GM19193 (cell line): ENCODE data around the gene TUBB.

ENCODE experiments used
- POLR2A ChIP-seq: IDR thresholded peaks from 4 replicates; pipeline ENCODE4 v1.6.1; 2011; ENCODE audit not compliant: insufficient read depth, insufficient read length; ENCODE audit errors: extremely low read depth

Gene TUBB

DNA sequence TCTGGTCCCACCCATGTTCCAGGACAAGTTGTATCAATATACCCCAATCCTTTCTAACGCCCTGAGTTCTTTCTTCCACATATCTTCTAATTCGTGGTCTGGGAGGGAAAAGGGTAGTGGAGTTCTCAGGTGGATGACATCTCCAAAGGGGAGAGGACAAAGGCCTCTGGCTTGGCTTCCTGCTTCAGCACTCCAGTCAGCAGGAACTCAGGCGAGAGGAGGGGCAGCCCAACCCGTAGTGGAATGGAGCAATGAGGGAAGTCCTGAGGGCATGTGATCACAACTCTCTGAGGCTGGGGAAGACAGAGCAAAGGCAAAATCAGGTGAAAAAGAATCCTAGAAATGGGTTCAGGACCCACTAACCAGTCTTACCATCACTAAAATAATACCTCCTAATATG is 19.8 kb upstream of the TUBB start:
- TF ChIP-seq POLR2A: no peak

DNA sequence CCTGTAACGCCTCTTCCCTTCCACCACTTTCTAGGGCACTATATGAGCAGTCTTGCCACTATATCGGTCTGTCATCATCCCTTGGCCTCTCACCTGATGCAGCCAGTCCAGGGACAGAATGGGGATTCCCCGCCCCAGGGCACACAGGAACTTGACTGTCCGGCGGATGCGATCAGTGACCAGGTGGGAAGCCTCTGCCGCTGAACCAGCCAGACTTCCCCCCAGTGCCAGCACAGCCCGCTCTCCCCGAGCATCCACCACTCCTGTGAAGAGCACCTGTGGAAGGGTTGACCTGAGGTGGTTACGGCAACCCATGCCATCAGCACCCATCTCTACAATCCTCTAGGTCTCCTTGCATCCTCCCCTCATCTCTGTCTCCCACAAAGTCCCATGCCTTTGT is 17.1 kb upstream of the TUBB start:
- TF ChIP-seq POLR2A: no peak

DNA sequence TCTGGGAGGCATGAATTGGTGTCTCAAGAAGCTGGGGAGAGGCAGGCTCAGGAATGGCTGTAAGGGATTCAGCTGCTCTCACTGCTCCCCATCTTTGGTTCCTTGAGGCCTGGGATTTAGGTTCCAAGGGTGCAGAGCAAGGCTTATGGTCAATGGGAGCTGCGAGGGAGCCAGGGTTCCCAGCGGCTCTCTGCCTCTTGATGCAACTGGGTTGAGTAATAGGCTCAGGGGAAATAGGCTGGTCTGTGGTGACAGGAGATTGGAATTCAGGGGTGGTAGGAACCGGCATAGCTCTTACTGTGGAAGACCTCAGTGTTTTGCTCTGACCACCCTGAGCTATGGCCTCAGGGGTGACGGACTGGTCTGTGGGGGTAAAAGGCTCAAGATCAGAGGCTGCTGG is 16.3 kb upstream of the TUBB start:
- TF ChIP-seq POLR2A: no peak

DNA sequence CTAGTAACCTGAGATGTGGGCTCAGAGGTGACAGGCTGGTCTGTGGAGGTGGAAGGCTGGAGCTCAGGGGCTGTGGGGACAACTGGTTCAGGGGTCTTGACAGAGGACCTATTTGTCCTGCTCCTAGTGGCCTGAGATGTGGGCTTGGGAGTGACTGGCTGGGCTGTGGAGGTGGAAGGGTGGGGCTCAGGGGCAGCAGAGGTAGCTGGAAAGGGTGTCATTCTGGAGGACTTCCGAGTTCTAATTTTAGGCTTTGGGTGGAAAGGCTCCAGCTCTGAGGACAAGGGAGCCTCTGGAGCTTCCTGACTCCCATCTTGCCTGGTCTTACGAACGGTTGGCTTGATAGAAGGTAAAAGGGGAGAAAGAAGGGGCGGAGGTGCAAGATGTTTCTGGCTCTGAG is 14.5 kb upstream of the TUBB start:
- TF ChIP-seq POLR2A: no peak

DNA sequence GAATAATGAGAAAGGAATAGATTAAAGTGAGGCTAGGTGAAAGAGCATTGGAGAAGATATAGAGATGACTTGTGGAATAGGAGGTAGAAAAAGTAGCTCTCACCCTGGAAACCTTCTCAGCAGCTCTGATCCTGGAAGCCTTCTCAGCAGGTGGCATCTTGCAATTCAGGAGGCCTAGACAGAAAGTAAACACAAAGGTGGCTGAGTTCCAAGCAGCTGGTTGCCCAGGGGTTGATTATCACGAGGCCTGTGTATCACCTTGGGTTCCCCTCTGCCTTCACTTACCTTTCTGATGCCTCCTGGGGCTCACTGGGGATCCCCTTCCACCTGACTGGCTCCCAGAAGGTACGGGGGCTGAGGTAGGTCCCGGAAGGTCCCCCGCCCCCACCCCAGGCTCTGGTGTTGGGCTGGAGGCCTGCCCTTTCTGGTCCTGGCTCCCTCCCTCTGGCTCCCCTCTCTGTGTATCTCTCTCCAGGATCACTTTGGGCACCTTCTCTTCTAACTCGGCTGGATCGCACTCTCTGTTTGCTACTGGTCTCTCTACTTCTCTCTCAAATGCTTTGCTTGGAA is 12.8 kb upstream of the TUBB start:
- TF ChIP-seq POLR2A: no peak

DNA sequence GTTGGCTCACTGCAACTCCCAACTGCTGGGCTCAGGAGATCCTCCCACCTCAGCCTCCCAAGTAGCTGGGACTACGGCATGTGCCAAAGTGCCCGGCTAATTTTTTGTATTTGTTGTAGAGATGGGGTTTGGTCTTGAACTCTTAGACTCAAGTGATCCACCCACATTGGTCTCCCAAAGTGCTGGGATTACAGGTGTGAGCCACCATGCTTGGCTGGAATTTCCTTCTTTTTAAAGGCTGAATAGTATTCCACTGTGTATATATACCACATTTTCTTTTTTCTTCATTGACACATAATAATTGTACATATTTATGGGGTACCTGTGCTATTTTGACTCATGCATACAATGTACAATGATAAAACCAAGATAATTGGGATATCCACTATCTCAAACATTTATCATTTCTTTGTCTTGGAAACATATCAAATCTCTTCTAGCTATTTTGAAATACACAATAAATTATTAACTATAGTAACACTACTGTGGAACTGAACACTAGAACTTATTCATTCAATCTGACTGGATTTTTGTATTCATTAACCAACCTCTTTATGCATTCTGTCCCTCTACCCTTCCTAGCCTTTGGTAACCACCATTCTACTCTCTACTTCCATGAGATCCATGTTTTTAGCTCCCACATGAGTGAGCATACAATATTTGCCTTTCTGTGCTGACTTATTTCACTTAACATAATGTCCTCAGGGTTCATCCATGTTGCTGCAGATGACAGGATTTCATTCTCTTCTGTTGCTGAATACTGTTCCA is 10.9 kb upstream of the TUBB start:
- TF ChIP-seq POLR2A: no peak

DNA sequence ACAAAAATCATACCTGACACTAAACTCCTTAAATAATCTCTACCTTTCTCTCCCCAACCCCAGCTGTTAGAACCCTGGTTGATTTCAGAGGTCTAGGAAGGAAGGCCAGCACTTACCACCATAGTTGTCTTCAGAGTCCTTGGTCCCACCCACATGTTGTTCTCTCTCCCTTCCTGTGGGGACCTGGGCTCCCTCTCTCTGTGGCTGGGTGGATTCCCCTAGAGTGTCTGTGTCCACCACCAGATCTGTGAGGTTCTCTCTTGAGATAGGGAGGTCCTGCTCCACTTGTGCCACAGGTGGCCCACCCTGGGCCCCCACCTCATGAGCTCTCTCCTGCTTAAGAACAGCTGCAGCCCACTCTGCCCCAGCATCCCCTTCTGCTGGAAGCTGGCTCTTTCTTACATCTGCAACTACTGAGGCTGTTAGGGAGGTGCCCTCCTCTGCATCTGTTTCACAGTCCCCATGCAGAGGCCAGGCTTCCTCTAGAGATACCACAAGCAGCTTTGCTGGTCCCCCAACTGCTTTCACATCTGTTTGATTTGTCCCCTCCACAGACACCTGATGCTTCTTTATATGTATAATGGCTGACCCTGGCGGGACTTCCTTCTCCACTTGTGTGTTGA is 8.3 kb upstream of the TUBB start:
- TF ChIP-seq POLR2A: no peak

DNA sequence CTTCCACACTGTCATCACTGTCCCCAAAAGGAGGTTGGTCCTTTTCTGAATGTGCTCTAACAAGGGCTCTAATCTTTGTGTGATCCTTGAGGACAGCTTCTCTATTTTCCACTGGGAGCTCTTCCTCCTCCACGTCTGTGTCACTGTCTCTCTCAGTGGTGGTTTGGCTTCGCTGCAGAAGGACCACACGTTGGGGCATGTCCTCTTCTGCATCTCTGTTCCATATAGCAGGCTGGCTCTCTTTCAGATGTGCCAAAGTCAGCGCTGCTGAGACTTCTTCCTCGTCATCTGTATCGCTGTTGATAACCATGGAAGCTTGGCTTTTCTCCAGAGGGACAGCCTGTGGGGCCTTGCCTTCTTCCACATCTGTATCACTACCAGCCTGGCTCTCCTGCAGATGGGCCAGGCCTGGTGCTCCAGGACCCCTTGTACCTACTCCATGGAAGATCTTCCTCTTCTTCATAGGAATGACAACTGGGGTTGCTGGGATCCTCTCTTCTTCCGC is 7.7 kb upstream of the TUBB start:
- TF ChIP-seq POLR2A: no peak

DNA sequence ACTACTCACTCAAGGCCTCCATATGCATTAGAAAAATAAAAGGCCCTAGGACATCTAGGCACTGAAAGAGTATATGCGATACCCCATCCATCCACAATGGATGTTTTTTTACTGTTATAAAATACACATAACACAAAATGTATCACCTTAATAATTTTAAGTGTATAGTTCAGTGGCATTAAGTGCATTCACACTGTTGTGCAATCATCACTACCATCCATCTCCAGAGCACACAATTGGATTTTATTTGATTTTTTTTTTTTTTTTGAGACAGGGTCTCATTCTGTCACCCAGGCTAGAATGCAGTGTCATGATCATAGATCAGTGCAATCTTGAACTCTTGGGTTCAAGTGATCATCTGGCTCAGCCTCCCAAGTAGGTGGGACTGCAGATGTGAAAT is 5.9 kb upstream of the TUBB start:
- TF ChIP-seq POLR2A: no peak

DNA sequence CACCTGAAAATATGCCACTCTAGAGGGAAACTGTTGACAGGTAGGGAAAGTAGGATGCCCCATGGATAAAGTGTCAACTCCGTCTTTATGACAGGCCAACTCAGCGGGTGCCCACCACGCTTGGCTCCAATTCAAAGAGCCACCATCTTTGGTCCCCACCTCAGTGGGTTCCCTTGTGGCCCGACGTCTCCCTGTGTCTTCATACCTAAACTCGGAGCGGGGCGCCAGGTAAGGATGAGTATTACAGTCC is 3.3 kb upstream of the TUBB start:
- TF ChIP-seq POLR2A: no peak

DNA sequence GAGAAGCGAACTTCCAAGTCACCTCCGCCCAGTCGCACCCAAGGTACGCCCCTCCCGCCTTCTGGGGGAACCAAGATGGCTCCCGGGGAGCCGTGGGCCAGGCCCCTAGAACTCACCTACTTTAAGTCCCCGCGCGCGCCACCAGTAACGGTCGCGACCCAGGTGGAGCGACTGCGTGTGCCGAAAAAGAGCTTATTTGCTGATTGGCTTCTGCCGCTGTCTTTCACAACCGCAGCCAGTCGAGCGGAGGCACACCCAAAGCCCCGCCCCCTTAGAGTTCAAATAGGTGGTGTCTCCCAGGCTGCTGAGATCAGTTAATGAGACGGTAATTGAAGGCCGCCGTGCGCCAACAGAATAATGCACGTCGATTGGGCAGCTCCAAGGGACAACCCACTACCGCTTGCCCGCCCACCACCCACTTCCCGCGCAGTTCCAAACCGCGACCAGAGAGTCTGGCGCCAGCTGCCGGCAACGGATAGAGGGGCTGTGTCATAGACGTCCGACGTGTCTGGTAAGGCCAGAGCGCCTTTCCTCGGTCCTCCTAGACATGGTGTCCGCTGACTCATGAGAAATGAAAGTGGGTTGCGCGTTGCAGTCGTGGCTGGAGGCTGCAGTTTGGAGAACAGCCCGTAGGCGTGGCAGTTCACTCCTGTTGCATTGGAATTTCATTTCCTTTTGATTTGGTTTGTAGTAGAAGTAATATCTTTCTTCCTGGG is 2.9 kb upstream of the TUBB start, which contains the start of gene MDC1:
Gene MDC1, minus strand, starts transcription at position 153 of the 716 bp plus-strand sequence. CDS start 2,106 bp downstream, outside the sequence.
- TF ChIP-seq POLR2A: peak; percentile 83

DNA sequence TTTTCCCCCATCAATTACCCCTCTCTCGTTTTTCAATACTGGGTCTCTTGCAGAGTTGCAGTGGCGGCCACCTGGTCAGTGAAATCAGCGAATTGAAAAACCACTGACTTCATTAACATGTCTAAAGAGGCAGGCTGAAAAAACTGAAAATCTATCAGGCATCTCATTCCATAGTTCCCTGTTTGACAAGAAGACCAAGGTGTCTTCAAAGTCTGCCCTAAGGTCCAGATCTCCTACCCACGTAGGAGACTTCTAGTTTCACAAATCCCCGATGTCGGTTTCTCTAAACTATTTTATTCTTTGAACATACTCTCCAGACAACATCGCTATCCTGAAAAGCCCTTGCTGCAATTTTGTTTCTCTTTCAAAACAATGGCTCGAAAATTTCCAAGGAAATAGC is 796 bp upstream of the TUBB start:
- TF ChIP-seq POLR2A: no peak

DNA sequence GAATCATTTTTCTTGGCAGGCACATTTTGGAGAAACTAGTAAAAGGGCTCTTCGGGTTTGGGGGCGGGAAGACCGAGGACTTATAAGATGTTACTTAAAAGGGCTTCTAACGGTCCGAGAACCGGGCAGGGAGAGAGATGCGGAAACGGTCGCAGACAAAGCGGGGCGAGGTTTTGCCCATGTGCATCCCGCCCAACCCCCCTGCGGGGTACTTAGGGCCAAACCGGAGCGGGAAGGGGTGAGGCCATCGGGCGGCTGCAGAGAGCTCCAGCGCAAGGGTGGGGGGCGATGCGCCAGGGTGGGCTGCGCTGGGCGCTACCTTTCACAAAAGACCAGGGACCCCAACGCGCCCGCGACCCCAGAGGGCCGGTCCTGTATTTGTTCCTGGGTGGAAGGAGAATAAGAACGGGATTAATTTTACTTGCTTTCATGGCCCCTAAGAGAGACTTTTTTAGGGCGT is 616 bp downstream of the TUBB start:
- no peak for TF ChIP-seq POLR2A

DNA sequence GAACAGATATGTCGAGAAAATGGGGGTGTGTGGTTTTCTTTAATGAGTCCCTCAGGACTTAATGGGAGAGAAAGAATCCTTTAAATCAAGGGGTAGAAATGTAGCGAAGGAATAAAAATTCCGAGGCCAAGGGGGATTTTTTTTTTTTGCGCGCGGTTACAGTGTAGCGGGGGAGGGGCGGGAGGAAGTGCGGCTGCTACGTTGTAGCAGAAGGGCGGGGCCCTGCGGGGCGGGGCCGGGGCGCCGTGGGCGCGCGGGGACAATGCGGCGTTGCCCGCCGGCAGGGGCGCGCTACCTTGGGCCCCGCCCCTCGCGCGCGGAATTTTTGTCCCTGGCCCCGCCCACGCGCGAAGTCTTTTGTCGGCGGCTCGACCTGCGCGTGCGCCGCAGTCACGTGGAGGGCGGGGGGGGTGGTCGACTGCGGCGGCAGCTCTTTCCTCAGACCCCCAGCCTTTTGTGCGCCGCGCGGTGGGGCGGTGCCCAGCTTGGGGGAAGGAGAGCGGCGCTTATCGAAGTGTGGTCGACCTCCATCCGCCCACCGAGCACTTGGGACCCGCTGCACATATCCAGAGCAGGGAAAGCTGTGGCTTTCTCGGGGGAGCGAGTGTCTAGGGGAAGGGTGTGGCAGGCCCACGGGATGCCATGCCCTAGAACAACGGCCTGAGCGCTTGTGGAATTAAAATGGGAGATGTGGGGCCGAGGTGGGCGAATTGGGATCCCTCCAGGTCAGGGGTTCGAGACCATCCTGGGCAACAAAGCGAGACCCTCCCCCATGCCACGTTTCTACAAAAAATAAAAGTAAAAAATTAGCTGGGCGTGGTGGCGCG is 1.3 kb downstream of the TUBB start:
- peak; percentile 70 for TF ChIP-seq POLR2A
